GM12864 (cell line): ENCODE data around the gene PMVK.

Experiments used
- DNase-seq: peaks from one replicate; pipeline ENCODE4 v3.0.0-alpha.2; 2011; ENCODE audit warnings: low read depth
- H3K4me3 ChIP-seq: 2 replicates; pipeline ENCODE4 v1.5.1; 2011; ENCODE audit warnings: mild to moderate bottlenecking, low read depth, low read length, control low read depth
- CTCF ChIP-seq: IDR thresholded peaks from 2 replicates; pipeline ENCODE4 v1.5.1; 2011; ENCODE audit warnings: low read depth, mild to moderate bottlenecking, moderate library complexity, low read length, control low read depth, inconsistent platforms; ENCODE audit errors: missing control alignments

PMVK gene

GRCh38 chr1:154884869-154885701, 51.4 kb downstream of the PMVK start:
- no peak for TF ChIP-seq CTCF
- H3K4me3 ChIP-seq: no peak overlapping the region
- DNase-seq: no peak

- no peak for TF ChIP-seq CTCF
- no peak overlapping the region for H3K4me3 ChIP-seq
- DNase-seq: no peak
Measured at GRCh38 chr1:154883919-154884868, 52.3 kb downstream of the PMVK start.

GRCh38 chr1:154881820-154882535, 54.5 kb downstream of the PMVK start:
- no peak overlapping the region for H3K4me3 ChIP-seq
- no peak for DNase-seq
- TF ChIP-seq CTCF: no peak

- no peak overlapping the region for H3K4me3 ChIP-seq
- DNase-seq: no peak
- TF ChIP-seq CTCF: no peak
Measured at GRCh38 chr1:154880671-154881070, 55.8 kb downstream of the PMVK start.

- TF ChIP-seq CTCF: no peak
- no peak for DNase-seq
- no peak overlapping the region for H3K4me3 ChIP-seq
Measured at GRCh38 chr1:154879038-154879421, 57.5 kb downstream of the PMVK start.

GRCh38 chr1:154878371-154879037, 58.0 kb downstream of the PMVK start:
- TF ChIP-seq CTCF: peak; percentile 95
- H3K4me3 ChIP-seq: no peak overlapping the region
- DNase-seq: no peak
